H4 (cell line): ENCODE measurements around the gene SV2B. TPM values are rescaled to one million over a fixed set of nuclear protein-coding genes. Genes with fewer than 3 reads are reported as not detected.
"Not testable (repeated sequence)": the region's sequence is repeated elsewhere in the genome, so short reads cannot be mapped to it uniquely, and the experiment has no call there.

ENCODE experiments used
- DNase-seq: peaks from one replicate; pipeline ENCODE4 v3.0.0-alpha.2; 2015; ENCODE audit warnings: low spot score
- total RNA-seq: library from RNA; depleted of rRNA; stranded (reverse); fragments of >200 nt; shearing (Covaris generic); gene quantifications from 2 replicates; pipeline ENCODE4 v1.2.3, GENCODE V29; 2014; rRNA removed

Gene SV2B
- total RNA-seq, 1 experiment from 2014 or later, result 0.04 TPM

DNA sequence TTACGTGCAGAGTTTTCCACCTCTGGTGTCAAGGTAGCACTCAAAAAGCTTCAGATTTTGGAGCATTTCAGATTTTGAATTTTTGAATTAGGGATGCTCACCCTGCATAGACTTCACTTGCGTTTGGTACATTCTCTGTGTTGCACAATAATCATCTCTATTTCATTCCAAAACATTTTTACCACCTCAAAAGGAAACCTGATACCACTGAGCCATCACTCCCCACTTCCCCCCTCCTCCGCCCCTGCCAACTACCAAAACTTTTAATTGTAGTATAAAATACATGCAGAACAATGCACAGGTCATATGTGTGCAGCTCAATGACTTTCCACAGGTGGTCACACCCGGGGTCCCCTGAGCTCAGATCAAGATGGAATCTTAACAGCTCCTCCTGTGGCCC lies 208.8 kb downstream of the SV2B start:
- DNase-seq, result no peak

DNA sequence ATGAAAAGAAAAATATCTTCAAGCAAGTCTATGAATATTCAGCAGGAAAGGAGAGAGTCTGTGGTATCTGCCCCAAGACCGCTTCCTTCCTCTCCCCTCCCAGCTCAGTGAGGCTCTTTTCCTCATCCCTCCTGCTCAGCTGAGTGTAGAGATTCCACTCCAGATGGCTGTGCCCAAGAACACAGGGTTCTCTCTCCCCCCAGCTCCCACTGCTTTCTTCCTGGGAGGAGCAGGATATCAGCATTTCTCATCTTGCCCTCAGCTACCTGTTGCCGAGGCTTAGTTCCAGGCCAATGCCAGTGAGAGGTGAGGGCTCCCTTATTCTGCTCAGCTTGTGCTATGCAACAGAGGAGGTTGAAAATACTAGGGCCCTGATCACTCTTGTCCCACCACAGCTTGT lies 211.9 kb downstream of the SV2B start:
- no peak for DNase-seq

DNA sequence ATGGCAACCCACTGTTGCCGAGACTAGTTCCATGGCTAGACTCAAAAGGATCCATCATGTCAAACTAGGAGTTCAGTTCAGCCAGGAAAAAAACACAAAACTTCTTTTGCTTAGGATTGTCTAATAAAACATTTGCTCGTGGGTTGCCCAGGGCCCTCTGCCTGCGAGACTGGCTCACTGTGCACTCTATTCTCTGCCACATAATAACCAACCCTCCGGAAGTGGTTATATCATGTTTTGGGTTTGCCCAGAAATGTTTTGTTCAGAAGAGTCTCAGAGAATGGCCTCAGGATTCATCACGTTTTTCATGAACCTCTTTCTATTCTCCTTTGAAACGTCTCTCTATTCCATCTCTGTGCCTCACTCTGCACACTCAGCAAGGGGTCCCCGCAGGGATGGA lies 216.1 kb downstream of the SV2B start:
- DNase-seq, result no peak

DNA sequence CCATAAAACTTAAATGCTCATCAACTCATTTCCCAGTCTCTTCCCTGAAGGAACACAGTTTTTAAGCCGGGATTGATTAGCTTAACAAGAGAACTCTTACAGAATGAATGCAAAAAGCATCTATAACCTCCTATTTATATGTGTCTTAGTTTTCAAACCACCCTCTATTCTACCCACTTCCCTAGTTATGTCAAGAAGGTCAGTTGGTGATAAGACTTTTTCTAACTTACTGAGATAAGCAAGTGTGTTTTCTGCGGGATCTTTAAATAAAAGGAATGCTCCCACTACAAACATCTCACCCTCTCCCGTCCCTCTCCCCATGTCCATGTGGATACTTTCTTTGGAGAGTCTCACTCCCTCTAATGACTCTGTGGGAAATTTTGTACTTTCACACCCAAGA lies 218.5 kb downstream of the SV2B start:
- no peak for DNase-seq

DNA sequence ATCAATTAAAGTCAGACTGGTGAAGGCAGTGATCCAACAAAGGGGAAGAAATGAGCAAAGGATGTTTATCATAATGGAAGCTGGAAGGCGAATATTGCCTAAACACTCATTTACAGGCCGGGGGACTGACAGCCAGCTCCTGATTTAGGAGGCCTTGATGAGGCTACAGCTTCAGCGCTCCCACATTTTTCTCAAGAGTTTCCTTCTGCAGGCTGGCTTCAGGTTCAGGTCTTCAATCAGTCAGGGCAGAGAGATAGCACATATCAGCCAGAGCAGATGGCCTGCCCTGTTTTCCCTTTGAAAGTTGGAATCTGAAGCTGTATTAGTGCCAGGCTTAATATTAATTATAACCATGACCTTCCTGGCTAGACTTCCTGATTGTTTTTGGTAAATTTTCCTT lies 218.9 kb downstream of the SV2B start:
- DNase-seq, result no peak

DNA sequence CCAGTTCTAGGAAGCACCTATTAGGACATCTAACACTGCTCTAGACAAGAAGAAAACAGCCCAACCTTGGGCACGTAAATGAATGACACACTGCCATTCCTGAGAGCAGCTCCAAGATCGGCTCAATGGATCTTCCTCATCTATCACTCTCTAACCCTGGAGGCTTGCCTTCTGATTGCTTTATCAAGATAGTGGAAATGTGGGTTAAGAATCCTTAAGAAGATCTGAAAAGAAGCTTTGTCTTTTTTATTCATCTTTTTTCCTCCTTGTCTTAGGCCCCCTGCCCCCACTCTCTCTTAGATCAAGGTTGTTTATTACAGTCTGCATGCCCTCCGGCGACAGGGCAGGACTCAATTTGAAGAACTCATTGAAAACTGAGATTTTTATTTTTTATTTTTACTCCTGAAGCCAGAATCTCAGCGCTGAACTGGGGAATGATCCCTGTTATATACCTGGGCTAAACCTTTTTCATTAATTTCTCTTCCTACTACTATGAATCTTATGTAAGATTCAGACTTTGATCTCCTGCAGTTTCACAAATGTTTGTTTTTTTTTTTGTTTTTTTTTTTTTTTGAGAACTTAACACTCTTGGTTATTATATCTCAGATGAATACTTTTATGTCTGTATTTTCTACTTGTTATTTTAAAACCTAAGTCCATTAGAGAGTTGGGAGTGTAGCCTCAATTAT lies 219.5 kb downstream of the SV2B start:
- DNase-seq, result no peak

DNA sequence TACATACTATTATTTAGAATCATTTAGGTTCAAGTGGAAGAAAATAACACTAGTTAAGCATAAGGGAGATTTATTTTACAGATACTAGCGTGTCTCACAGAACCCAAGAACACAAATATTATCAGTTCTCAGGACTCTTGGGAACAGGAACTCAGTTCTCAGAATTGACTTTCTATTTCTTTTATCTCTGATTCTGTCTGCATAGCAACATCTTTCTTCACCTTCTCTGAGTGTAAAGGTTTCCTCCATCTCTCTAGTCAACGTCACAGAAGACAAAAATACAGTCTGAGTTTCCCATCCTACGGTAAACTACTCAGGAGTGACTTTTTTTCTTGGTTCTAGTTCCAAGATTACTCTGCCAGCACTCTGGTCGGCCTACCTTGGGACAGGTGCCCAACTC lies 220.0 kb downstream of the SV2B start:
- DNase-seq, result no peak

DNA sequence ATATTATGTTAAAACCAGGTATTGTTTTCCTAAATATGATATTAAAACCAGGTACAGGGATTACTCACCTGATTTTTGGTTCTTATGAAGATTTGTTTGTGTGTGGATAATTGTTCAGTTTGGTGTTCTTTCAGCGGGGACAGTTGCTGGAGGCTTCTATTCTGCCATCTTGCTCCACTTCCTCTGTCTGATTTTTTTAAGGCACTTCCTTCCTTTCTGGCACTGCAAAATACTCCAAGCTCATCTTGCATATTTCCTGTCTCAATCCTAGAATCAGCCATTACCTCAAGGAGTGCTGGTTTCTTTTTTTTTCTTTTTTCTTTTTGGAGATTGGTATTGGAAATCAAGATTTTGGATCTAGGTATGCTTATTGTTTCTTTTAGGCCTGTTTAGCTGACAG lies 229.9 kb downstream of the SV2B start:
- DNase-seq, result no peak

DNA sequence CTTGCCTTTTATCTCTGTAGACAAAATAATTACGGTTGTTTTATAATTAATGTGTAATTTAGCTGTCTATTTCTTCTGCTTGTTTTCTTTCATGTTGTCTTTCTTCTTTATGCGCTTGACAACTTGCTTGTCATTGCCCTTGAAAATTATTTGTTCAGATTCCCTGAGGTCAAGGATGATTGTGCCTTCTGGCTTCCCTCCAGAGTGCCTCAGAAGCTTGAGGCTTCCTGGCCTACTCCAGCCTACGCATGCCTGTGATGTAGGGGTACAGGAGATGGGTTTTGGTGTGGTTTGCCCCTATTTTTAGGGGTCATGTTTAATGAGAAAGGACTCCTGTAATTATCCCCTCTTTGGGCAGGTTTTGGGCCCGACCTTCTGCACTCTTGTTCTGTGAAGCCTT lies 231.5 kb downstream of the SV2B start:
- DNase-seq, result no peak

DNA sequence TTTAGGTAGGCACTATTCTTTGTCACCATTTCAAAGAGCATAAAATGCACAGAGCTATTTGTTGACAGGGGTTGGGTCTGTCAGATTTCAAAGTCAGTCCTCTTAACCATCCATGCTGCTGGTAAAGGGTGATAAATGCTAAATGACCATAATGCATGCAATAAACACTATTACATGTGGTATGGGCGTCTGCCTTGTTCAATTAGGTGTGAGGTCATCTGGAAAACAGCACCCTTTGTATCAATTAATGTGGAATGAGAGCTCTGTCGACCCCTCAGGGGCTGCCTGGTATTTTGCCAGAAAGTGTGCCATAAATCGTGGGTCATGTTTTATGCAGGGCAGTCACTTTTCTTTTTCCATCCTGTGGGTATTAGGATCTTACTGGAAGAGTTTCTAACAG lies 235.6 kb downstream of the SV2B start:
- no peak for DNase-seq

DNA sequence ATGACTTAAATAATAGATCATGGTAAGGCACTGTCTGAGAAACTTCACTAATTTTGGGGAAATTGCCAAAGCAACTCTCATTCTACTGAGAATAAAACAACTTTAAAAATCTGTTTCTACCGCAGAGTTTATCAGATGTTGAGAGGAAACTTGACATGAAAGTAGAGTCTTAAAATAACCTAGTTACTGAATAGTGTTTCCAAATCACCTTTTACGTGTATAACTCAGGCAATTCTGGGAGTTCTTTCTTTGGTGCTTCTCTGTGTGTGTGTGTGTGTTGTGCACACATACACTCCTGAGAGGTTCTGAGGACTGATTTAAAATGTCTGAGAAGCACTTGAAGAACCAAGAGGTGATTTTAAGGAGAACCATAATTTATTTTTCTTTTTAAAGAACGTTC lies 236.6 kb downstream of the SV2B start:
- DNase-seq, result no peak

DNA sequence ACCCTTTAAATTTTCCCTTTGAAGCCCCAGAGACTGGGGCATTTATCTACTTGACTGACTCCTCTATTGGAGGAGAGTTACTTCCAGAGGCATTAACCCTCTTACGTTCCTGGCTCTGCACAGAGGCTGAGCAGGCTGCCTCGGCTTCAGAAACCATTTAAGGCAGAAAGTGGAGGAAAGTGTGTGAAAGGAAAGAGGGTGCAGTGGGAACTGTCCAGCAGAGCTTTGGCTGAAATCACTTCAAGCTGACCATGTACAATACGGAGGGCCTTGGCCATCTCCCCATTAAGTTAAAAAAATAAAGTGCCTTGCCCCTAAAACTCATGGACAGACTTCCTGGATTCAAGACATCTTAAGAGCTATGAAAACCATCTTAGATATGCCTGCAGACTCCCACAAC lies 238.7 kb downstream of the SV2B start:
- DNase-seq, result no peak

DNA sequence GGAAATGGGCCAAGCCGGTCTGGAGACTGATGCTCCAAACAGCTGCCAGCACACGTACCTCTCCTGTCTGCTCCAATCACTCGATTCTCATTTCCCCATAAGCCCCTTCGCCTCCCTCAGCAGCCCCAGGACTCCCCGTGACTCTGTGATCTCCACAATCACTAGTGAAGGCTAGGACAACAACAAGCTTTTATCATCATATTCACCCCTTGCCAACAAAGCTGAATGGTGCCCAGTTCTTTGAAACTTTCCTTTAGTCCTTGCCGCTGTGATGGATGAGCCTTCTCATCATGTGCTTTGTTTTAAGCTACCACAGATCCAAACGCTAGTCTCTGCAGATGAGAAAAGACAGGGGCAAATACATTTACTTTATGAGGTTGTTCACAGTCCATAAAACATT lies 242.0 kb downstream of the SV2B start:
- DNase-seq, result no peak

DNA sequence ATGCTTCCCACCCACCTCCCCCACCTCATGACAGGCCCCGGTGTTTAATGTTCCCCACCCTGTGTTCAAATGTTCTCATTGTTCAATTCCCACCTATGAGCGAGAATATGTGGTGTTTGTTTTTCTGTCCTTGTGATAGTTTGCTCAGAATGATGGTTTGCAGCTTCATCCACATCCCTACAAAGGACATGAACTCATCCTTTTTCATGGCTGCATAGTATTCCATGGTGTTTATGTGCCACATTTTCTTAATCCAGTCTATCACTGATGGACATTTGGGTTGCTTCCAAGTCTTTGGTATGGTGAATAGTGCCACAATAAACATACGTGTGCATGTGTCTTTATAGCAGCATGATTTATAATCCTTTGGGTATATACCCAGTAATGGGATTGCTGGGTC lies 244.9 kb downstream of the SV2B start:
- not testable (repeated sequence) for DNase-seq

DNA sequence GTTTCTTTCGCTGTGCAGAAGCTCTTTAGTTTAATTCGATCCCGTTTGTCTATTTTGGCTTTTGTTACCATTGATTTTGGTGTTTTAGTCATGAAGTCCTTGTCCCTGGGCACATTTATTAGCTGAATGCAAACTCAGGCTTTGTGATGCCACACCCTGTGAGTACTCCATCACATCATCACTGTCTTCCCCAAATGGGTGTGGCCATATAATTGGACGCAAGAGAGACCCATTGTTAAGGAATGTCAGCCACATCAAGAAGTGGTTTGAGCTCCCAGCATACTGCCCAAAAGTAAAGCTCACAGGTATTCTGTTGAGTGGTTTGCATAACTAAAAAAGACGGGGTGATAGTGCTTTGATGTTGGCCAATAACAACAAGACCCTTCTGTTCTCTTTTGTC lies 245.7 kb downstream of the SV2B start:
- no peak for DNase-seq

DNA sequence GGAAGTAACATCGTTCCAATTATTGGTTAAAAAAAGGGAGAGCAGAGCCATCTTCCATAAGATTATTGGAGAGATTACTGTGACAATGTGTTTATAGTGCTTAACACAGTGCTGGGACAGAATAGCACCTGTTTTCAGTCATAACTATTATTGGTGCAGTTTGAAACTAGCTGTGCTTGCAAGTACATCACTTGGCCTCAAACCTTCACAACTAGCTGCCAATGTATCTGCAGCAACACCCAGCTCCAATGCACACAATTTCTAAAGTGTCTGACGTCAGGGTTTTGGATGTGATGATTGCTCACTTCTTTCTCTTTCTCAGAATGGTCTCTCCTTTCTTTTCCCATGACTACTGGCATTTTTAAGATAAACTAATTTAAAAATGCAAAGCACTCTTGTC lies 246.2 kb downstream of the SV2B start:
- DNase-seq, result no peak

DNA sequence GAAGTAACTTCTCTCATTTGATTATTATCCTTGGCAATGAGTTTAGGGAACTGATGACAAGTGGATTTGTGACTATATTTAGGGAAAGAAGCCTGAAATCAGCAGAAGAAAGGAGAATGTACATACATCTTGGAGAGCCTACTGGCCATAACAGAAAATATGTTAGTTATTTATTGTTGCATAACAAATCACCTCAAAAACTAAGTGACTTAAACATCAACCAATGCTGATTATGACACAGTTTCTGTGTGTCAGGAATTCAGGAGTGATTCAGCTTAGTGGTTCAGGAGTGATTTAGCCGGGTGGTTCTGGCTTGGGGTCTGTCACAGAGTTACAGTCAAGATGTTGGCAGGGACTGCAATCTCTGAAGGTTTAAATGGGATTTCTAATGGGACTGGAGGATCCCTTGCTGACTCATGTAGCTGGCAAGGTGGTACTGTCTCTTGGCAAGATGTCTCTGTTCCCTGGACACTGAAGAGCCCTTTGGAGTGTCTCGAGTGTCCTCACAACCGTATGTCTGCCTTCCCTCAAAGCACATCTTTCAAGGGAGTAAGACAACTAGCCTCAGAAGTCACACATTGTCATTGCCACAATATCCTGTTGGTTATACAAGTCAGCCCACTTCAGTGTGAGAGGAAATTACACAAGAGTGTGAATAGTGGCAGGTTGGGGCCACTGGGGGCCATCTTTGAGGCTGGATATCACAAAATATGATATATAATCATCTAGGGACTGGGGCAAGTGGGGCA lies 248.9 kb downstream of the SV2B start:
- no peak for DNase-seq

Other genes with a start within 250 kb of the SV2B start
- 8.1 and 16.9 TPM in 2 replicates for gene FURIN, start 231.7 kb upstream of the SV2B start, total RNA-seq
- gene FES, start 215.8 kb upstream of the SV2B start, total RNA-seq, result 0.43 and 0.88 TPM in 2 replicates
- gene MAN2A2, start 197.0 kb upstream of the SV2B start, total RNA-seq, result 3.9 and 10.0 TPM in 2 replicates
- gene HDDC3, start 167.7 kb upstream of the SV2B start, total RNA-seq, result 12.9 and 18.1 TPM in 2 replicates
- 34.6 and 35.2 TPM in 2 replicates for gene UNC45A, start 165.0 kb upstream of the SV2B start, total RNA-seq
- 0.06 TPM in 1 of 2 replicates, not detected in the other for gene RCCD1, start 145.4 kb upstream of the SV2B start, total RNA-seq
- gene PRC1, start 105.7 kb upstream of the SV2B start, total RNA-seq, result 245 and 259 TPM in 2 replicates
- gene VPS33B, start 77.7 kb upstream of the SV2B start, total RNA-seq, result 7.5 and 12.6 TPM in 2 replicates